WTC11 (cell line): ENCODE results near the gene SMOC2. TPM values are rescaled to one million over a fixed set of nuclear protein-coding genes. Genes with fewer than 3 reads are reported as not detected.

Source experiments
- ATAC-seq: fragments of 200-7000 bp; cut with Tn5 transposase; 2 replicates; pipeline ENCODE4 v1.10.0; 2021; ENCODE audit warnings: mild to moderate bottlenecking, moderate library complexity
- CTCF ChIA-PET: fragments of 300-600 bp; sonication (Branson Sonifier 250); formaldehyde crosslinking; loops from one replicate; lab custom pipeline; 2021; ENCODE audit warnings: antibody characterized with exemption; lab: Charles Lee
- POLR2A ChIA-PET: fragments of 350-600 bp; sonication (Branson Sonifier 250); formaldehyde crosslinking; loops from one replicate; lab custom pipeline; 2021; ENCODE audit warnings: antibody characterized with exemption; lab: Charles Lee
- DNase-seq: peaks from one replicate; pipeline ENCODE4 v3.0.0; 2021; ENCODE audit warnings: low spot score
- H3K27ac Mint-ChIP-seq: 2 replicates; pipeline ENCODE4 v1.8.0; 2021; ENCODE audit warnings: mixed read lengths
- H3K27me3 Mint-ChIP-seq: 2 replicates; pipeline ENCODE4 v1.8.0; 2021; ENCODE audit warnings: low read depth, mild to moderate bottlenecking, moderate library complexity, mixed read lengths
- H3K36me3 Mint-ChIP-seq: 2 replicates; pipeline ENCODE4 v1.8.0; 2021; ENCODE audit warnings: mixed read lengths
- H3K4me1 Mint-ChIP-seq: 2 replicates; pipeline ENCODE4 v1.8.0; 2022; ENCODE audit warnings: mixed read lengths
- H3K4me3 Mint-ChIP-seq: 2 replicates; pipeline ENCODE4 v1.8.0; 2021; ENCODE audit warnings: mild to moderate bottlenecking, moderate library complexity, mixed read lengths
- H3K9me3 Mint-ChIP-seq: 2 replicates; pipeline ENCODE4 v1.8.0; 2021; ENCODE audit warnings: mixed read lengths
- ATF1 ChIP-seq: sonication (generic); formaldehyde crosslinking; IDR thresholded peaks from 2 replicates; pipeline ENCODE4 v1.8.1; 2023; ENCODE audit warnings: mild to moderate bottlenecking, moderate library complexity, missing genetic modification reagents
- ESRRA ChIP-seq: sonication (generic); formaldehyde crosslinking; IDR thresholded peaks from 2 replicates; pipeline ENCODE4 v1.8.1; 2022; ENCODE audit warnings: mild to moderate bottlenecking, missing genetic modification reagents, borderline replicate concordance
- GRHL2 ChIP-seq: fragments of 250-450 bp; sonication (Bioruptor Pico); IDR thresholded peaks from 2 replicates; pipeline ENCODE4 v1.8.0; 2022; ENCODE audit warnings: mild to moderate bottlenecking, moderate library complexity; ENCODE audit not compliant: insufficient replicate concordance, severe bottlenecking
- JUN ChIP-seq: sonication (generic); formaldehyde crosslinking; IDR thresholded peaks from 2 replicates; pipeline ENCODE4 v1.8.0; 2023; ENCODE audit warnings: mild to moderate bottlenecking, missing genetic modification reagents
- NR1H2 ChIP-seq: sonication (generic); formaldehyde crosslinking; IDR thresholded peaks from 2 replicates; pipeline ENCODE4 v1.9.0; 2021; ENCODE audit warnings: mild to moderate bottlenecking, moderate library complexity, missing genetic modification reagents
- SMAD3 ChIP-seq: sonication (generic); formaldehyde crosslinking; IDR thresholded peaks from 2 replicates; pipeline ENCODE4 v1.8.0; 2022; ENCODE audit warnings: missing genetic modification reagents, mild to moderate bottlenecking, borderline replicate concordance
- ZNF138 ChIP-seq: sonication (generic); formaldehyde crosslinking; conservative IDR thresholded peaks from 2 replicates; pipeline ENCODE4 v1.8.1; 2022; ENCODE audit warnings: mild to moderate bottlenecking, moderate library complexity, missing genetic modification reagents
- ZNF232 ChIP-seq: sonication (generic); formaldehyde crosslinking; IDR thresholded peaks from 2 replicates; pipeline ENCODE4 v1.8.0; 2022; ENCODE audit warnings: mild to moderate bottlenecking, missing genetic modification reagents
- ZNF396 ChIP-seq: fragments of 250-450 bp; sonication (Bioruptor Pico); IDR thresholded peaks from 2 replicates; pipeline ENCODE4 v1.8.0; 2021; ENCODE audit warnings: mild to moderate bottlenecking, moderate library complexity, borderline replicate concordance
- total RNA-seq: library from RNA; stranded (reverse); gene quantifications from 3 replicates; pipeline ENCODE4 v1.2.3, GENCODE V29; 2021
- TF ChIP-seq, protein P1 (sequence below): fragments of 250-450 bp; sonication (Bioruptor Pico); IDR thresholded peaks from 2 replicates; pipeline ENCODE4 v1.9.0; 2021; ENCODE audit warnings: mild to moderate bottlenecking, borderline replicate concordance
- TF ChIP-seq, protein P2 (sequence below): sonication (generic); formaldehyde crosslinking; IDR thresholded peaks from 2 replicates; pipeline ENCODE4 v1.8.0; 2022; ENCODE audit warnings: missing genetic modification reagents
- TF ChIP-seq, protein P3 (sequence below): sonication (generic); formaldehyde crosslinking; conservative IDR thresholded peaks from 2 replicates; pipeline ENCODE4 v1.8.1; 2022; ENCODE audit warnings: mild to moderate bottlenecking, missing genetic modification reagents
- TF ChIP-seq, protein P4 (sequence below): sonication (generic); formaldehyde crosslinking; IDR thresholded peaks from 2 replicates; pipeline ENCODE4 v1.8.1; 2023; ENCODE audit warnings: mild to moderate bottlenecking, missing genetic modification reagents, borderline replicate concordance
- TF ChIP-seq, protein P5 (sequence below): sonication (generic); formaldehyde crosslinking; IDR thresholded peaks from 2 replicates; pipeline ENCODE4 v1.8.0; 2022; ENCODE audit warnings: mild to moderate bottlenecking, missing genetic modification reagents
- TF ChIP-seq, protein P6 (sequence below): sonication (generic); formaldehyde crosslinking; IDR thresholded peaks from 2 replicates; pipeline ENCODE4 v1.8.0; 2022; ENCODE audit warnings: mild to moderate bottlenecking, missing genetic modification reagents

Gene SMOC2
- total RNA-seq, 1 experiment from 2014 or later, result 3.9 TPM

DNA sequence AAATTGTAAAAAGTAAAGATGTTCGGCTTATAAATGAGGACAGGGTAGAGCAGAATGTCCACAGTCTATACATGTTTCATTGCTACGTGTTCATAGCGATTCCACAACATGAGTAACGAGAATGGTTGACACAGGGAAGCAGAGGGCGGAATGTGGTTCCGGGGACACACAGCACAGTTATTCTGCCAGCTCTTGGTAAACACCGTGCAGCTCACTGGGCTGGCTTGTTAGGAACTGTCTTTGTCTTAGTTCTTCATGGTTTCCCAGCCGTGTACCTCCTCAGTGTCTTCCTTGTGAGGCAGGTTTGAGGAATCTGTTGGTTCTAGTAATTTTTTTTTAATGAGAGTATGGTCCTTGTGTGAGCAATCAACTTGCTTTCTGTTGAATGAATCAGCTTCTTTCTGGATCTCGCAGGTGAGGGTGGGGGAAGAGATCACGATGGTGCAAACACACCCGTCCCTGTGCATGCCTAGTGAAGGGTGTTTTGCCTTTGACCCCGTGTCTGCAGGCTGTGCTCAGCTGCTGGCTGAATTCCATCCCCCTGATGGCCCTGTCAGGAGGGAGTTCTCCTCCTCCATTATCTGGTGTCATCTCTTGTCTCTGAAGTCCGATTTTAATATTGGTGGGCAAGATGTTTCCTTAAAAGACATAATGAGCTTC lies 168.2 kb downstream of the SMOC2 start (continued):
- TF ChIP-seq, protein P1, sequence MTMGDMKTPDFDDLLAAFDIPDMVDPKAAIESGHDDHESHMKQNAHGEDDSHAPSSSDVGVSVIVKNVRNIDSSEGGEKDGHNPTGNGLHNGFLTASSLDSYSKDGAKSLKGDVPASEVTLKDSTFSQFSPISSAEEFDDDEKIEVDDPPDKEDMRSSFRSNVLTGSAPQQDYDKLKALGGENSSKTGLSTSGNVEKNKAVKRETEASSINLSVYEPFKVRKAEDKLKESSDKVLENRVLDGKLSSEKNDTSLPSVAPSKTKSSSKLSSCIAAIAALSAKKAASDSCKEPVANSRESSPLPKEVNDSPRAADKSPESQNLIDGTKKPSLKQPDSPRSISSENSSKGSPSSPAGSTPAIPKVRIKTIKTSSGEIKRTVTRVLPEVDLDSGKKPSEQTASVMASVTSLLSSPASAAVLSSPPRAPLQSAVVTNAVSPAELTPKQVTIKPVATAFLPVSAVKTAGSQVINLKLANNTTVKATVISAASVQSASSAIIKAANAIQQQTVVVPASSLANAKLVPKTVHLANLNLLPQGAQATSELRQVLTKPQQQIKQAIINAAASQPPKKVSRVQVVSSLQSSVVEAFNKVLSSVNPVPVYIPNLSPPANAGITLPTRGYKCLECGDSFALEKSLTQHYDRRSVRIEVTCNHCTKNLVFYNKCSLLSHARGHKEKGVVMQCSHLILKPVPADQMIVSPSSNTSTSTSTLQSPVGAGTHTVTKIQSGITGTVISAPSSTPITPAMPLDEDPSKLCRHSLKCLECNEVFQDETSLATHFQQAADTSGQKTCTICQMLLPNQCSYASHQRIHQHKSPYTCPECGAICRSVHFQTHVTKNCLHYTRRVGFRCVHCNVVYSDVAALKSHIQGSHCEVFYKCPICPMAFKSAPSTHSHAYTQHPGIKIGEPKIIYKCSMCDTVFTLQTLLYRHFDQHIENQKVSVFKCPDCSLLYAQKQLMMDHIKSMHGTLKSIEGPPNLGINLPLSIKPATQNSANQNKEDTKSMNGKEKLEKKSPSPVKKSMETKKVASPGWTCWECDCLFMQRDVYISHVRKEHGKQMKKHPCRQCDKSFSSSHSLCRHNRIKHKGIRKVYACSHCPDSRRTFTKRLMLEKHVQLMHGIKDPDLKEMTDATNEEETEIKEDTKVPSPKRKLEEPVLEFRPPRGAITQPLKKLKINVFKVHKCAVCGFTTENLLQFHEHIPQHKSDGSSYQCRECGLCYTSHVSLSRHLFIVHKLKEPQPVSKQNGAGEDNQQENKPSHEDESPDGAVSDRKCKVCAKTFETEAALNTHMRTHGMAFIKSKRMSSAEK (CRISPR knock-in tag), result no peak
- TF ChIP-seq, protein P2, sequence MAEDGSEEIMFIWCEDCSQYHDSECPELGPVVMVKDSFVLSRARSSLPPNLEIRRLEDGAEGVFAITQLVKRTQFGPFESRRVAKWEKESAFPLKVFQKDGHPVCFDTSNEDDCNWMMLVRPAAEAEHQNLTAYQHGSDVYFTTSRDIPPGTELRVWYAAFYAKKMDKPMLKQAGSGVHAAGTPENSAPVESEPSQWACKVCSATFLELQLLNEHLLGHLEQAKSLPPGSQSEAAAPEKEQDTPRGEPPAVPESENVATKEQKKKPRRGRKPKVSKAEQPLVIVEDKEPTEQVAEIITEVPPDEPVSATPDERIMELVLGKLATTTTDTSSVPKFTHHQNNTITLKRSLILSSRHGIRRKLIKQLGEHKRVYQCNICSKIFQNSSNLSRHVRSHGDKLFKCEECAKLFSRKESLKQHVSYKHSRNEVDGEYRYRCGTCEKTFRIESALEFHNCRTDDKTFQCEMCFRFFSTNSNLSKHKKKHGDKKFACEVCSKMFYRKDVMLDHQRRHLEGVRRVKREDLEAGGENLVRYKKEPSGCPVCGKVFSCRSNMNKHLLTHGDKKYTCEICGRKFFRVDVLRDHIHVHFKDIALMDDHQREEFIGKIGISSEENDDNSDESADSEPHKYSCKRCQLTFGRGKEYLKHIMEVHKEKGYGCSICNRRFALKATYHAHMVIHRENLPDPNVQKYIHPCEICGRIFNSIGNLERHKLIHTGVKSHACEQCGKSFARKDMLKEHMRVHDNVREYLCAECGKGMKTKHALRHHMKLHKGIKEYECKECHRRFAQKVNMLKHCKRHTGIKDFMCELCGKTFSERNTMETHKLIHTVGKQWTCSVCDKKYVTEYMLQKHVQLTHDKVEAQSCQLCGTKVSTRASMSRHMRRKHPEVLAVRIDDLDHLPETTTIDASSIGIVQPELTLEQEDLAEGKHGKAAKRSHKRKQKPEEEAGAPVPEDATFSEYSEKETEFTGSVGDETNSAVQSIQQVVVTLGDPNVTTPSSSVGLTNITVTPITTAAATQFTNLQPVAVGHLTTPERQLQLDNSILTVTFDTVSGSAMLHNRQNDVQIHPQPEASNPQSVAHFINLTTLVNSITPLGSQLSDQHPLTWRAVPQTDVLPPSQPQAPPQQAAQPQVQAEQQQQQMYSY (CRISPR knock-in tag), result no peak
- TF ChIP-seq SMAD3 (CRISPR knock-in tag) (no peak), GRHL2 (CRISPR knock-in tag) (no peak), ATF1 (no peak)
- TF ChIP-seq, all 79 proteins: peak for 0

DNA sequence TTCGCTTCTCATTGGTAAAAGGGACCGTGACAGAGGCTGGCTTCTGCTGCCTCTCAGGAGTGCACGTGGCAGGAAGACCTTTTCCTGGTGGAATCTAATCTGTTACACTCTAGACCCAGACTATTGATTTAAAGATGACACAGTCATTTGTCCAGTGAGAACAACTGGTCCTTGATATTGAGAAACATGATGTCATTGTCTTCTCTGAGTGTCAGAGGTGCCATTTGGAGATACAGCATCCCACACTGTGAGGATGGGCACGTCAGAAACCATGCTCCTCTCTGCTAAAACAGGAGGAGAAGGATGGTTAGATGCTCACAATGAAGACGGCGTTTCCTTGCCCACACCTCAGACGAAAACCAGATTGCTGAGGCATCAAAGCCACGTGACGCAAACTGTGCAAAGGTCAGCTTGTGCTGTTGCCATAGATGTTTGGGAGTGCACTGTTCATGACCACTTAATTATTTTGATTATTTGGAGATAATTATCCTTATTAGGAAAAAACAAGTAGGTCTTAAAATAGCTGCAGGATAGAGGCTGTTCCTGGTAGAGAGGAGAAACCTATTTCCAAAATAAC lies 169.0 kb downstream of the SMOC2 start:
- Mint-ChIP-seq H3K4me1 (peaks cover 18% of the 10 kb centered on the region), H3K4me3 (no peak overlapping the region), H3K9me3 (no peaks in the 10 kb centered on the region), H3K27me3 (no peaks in the 10 kb centered on the region), H3K36me3 (0 out of 2 replicates have a peak, but pooled peaks cover 2% of the 10 kb centered on the region), H3K27ac (no peak overlapping the region)
- POLR2A ChIA-PET, result no interaction called here
- DNase-seq (no peak), ATAC-seq (no peak)
- CTCF ChIA-PET, result no interaction called here
- TF ChIP-seq ESRRA (CRISPR knock-in tag) (no peak), NR1H2 (CRISPR knock-in tag) (no peak), ZNF396 (CRISPR knock-in tag) (no peak), ZNF232 (CRISPR knock-in tag) (no peak), ZNF138 (CRISPR knock-in tag) (no peak), JUN (CRISPR knock-in tag) (no peak)
- TF ChIP-seq, protein P3, sequence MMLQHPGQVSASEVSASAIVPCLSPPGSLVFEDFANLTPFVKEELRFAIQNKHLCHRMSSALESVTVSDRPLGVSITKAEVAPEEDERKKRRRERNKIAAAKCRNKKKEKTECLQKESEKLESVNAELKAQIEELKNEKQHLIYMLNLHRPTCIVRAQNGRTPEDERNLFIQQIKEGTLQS (CRISPR knock-in tag), result no peak
- TF ChIP-seq, protein P4, sequence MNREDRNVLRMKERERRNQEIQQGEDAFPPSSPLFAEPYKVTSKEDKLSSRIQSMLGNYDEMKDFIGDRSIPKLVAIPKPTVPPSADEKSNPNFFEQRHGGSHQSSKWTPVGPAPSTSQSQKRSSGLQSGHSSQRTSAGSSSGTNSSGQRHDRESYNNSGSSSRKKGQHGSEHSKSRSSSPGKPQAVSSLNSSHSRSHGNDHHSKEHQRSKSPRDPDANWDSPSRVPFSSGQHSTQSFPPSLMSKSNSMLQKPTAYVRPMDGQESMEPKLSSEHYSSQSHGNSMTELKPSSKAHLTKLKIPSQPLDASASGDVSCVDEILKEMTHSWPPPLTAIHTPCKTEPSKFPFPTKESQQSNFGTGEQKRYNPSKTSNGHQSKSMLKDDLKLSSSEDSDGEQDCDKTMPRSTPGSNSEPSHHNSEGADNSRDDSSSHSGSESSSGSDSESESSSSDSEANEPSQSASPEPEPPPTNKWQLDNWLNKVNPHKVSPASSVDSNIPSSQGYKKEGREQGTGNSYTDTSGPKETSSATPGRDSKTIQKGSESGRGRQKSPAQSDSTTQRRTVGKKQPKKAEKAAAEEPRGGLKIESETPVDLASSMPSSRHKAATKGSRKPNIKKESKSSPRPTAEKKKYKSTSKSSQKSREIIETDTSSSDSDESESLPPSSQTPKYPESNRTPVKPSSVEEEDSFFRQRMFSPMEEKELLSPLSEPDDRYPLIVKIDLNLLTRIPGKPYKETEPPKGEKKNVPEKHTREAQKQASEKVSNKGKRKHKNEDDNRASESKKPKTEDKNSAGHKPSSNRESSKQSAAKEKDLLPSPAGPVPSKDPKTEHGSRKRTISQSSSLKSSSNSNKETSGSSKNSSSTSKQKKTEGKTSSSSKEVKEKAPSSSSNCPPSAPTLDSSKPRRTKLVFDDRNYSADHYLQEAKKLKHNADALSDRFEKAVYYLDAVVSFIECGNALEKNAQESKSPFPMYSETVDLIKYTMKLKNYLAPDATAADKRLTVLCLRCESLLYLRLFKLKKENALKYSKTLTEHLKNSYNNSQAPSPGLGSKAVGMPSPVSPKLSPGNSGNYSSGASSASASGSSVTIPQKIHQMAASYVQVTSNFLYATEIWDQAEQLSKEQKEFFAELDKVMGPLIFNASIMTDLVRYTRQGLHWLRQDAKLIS (CRISPR knock-in tag), result no peak
- TF ChIP-seq, protein P1 (CRISPR knock-in tag), result no peak
- TF ChIP-seq, protein P5, sequence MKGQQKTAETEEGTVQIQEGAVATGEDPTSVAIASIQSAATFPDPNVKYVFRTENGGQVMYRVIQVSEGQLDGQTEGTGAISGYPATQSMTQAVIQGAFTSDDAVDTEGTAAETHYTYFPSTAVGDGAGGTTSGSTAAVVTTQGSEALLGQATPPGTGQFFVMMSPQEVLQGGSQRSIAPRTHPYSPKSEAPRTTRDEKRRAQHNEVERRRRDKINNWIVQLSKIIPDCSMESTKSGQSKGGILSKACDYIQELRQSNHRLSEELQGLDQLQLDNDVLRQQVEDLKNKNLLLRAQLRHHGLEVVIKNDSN (CRISPR knock-in tag), result no peak
- TF ChIP-seq, protein P6, sequence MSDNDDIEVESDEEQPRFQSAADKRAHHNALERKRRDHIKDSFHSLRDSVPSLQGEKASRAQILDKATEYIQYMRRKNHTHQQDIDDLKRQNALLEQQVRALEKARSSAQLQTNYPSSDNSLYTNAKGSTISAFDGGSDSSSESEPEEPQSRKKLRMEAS, result no peak
